RWPE1 (cell line): Measurements from ENCODE around the gene C1QTNF5.

Experiments used
- CTCF ChIA-PET: fragments of 350-600 bp; sonication (Branson Sonifier 250); formaldehyde crosslinking; extraction: SDS; loops from one replicate; lab custom pipeline; 2021; lab: Yijun Ruan, JAX
- POLR2A ChIA-PET: fragments of 400-600 bp; formaldehyde crosslinking; extraction: SDS; loops from one replicate; lab custom pipeline; 2020; ENCODE audit warnings: antibody characterized with exemption; ENCODE audit not compliant: low non-redundant PET; lab: Yijun Ruan, JAX
- DNase-seq: peaks from one replicate; pipeline ENCODE4 v3.0.0; 2012; ENCODE audit warnings: low spot score
- H3K27ac ChIP-seq: fragments of 450-650 bp; 2 replicates; pipeline ENCODE4 v1.5.1; 2017
- CTCF ChIP-seq: fragments of 450-650 bp; conservative IDR thresholded peaks from 2 replicates; pipeline ENCODE4 v1.5.1; 2017; ENCODE audit warnings: low read depth, mild to moderate bottlenecking

The C1QTNF5 gene

GRCh38 chr11:119350302-119350701 is 9.6 kb upstream of the C1QTNF5 start:
- no peak for DNase-seq
- TF ChIP-seq CTCF: no peak
- CTCF ChIA-PET: interaction anchor here (0.6 to 1.2 kb wide), 4 partner anchors 11 to 758 kb away, joined by 3 to 4 read pairs (median 3); no protein-coding TSS in a partner anchor
- no peak overlapping the region for H3K27ac ChIP-seq
- POLR2A ChIA-PET: no interaction called here

GRCh38 chr11:119347940-119348605 is 7.4 kb upstream of the C1QTNF5 start:
- DNase-seq: no peak
- ChIA-PET POLR2A (no interaction called here), CTCF (interaction anchor here (0.6 to 5.5 kb wide), 4 partner anchors 8 to 1966 kb away, joined by 3 to 26 read pairs (median 4); no protein-coding TSS in a partner anchor)

GRCh38 chr11:119347242-119347641 is 6.6 kb upstream of the C1QTNF5 start:
- CTCF ChIA-PET: interaction anchor here (0.8 to 5.5 kb wide), 2 partner anchors 9 kb away, joined by 3 to 26 read pairs; no protein-coding TSS in a partner anchor
- no peak for TF ChIP-seq CTCF
- POLR2A ChIA-PET: no interaction called here
- no peak for DNase-seq
- H3K27ac ChIP-seq: no peak overlapping the region

More at GRCh38 chr11:119347940-119348605, 7.4 kb upstream of the C1QTNF5 start:
- no peak overlapping the region for H3K27ac ChIP-seq
- no peak for TF ChIP-seq CTCF

DNA sequence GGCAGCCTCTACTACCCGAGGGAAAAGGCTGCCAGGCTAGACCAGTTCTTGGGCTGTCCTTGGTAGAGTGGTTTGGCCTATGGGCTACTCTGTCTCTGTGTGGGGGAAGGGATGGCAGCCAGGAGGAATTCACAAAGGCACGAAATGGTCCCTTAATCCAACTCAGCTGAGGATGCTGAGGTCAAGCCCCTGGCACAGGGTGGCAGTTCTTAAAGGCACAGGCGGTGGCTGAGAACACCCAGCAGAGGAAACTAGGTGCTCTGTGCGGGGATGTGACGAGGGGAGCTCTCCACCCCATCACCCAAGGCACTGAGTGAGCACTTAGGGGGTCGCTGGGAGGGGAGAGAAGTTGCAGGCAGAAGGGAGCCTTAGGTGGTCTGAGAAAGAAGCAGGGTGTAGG is 5.9 kb upstream of the C1QTNF5 start, which contains the start of gene MFRP:
TSS of gene MFRP (minus strand) at position 101 of the 400 bp plus-strand sequence. CDS start 192 bp downstream, outside the sequence.
- CTCF ChIA-PET: interaction anchor here (5.5 kb wide), 1 partner anchor 10 kb away, joined by 26 read pairs; no protein-coding TSS in a partner anchor
- DNase-seq: no peak
- POLR2A ChIA-PET: no interaction called here

DNA sequence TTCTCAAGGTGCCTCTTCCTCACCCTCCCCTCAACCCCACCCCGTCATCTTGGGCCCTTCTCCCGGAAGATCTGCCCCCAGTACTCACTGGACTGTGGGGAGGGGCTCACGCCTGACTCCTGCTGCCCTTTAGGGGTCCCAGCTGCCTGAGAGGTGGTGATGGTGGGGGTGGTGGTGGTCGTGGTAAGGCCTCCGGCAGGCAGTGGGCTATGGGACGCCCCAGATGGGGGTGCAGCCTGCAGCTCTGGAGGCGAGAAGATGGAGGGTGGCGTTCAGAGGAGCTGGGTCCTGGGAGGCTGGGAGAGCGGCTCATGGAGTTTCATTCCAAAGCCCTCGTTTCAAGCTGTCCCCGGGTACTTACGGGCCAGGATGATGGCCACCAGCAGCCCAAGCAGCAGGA is 5.0 kb upstream of the C1QTNF5 start:
- TF ChIP-seq CTCF: no peak
- ChIA-PET POLR2A (no interaction called here), CTCF (interaction anchor here (1.1 to 5.5 kb wide), 3 partner anchors 11 to 129 kb away, joined by 3 to 26 read pairs (median 6); no protein-coding TSS in a partner anchor)
- H3K27ac ChIP-seq: no peak overlapping the region
- no peak for DNase-seq

More for the DNA sequence above, 5.9 kb upstream of the C1QTNF5 start, which contains the start of gene MFRP:
- no peak for TF ChIP-seq CTCF
- no peak within 1 kb of the TSS for H3K27ac ChIP-seq

DNA sequence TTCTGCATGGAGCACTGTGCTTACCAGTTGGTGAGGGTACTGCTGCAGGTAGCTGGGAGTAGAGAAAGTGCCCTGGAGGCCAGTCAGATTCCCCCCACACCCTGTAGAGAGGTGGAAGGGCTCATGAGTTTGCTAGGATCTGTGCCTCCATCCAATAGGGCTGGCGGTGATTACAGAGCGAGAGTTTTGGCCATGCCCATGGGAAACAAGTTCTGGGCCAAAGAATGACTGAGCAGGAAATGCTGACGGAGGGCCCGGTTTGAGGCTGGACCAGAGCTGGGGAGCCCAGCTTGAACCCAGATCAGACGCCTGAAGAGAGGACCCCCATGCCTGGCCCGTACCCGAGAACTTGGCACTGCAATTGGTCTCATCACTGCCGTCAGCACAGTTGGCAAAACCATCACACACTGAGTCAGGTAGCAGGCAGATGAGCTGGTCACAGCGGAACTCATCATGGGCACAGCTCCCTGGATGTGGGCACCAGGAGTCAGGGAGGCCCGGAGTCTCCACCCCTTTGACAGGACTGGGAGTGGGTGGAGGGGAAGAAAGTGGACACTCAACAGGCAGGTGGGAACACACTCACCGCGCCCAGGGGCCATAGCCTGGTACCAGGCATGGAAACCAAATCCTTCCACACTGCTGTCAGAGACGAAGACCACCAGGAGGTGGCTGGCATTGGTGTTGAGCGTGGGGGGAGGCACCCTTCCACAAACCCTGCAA is 3.8 kb upstream of the C1QTNF5 start:
- no peak for DNase-seq
- no peak overlapping the region for H3K27ac ChIP-seq
- no peak for TF ChIP-seq CTCF
- POLR2A ChIA-PET: no interaction called here
- CTCF ChIA-PET: interaction anchor here (0.7 to 5.5 kb wide), 3 partner anchors 12 to 250 kb away, joined by 3 to 26 read pairs (median 4); no protein-coding TSS in a partner anchor
